ENCODE results near the gene CTDSP2.

Gene CTDSP2

GRCh38 chr12:57817261-57817989 is 29.1 kb downstream of the CTDSP2 start:
- H3K9me2 ChIP-seq (replicated peaks; ENCODE audit: insufficient read depth, low read length): no peaks in the 10 kb centered on the region
- no peak overlapping the region for H3K27ac ChIP-seq (ENCODE audit: low read depth, low read length)
- no peaks in the 10 kb centered on the region for H3K79me2 ChIP-seq (ENCODE audit: insufficient read depth, low read length)
- H2AFZ ChIP-seq (ENCODE audit: low read depth, low read length, severe bottlenecking): no peak overlapping the region
- H3K27me3 ChIP-seq (ENCODE audit: low read length): no peaks in the 10 kb centered on the region
- H3K36me3 ChIP-seq (ENCODE audit: low read length): no peaks in the 10 kb centered on the region
- no peak for TF ChIP-seq CTCF (IDR thresholded peaks at IDR 0.05; ENCODE audit: insufficient read depth, low read length, poor library complexity, severe bottlenecking)
- TF ChIP-seq EZH2phosphoT487 (conservative IDR thresholded peaks at IDR 0.05; ENCODE audit: low read length): no peak
- no peaks in the 10 kb centered on the region for H3F3A ChIP-seq (ENCODE audit: insufficient read depth)
- no peak overlapping the region for H3K4me2 ChIP-seq (ENCODE audit: low read depth, low read length, poor library complexity, severe bottlenecking)
- H3K4me3 ChIP-seq (ENCODE audit: insufficient read depth, low read length, poor library complexity, severe bottlenecking): no peak overlapping the region
- H3K9ac ChIP-seq (ENCODE audit: low read length): no peak overlapping the region
- H4K20me1 ChIP-seq (ENCODE audit: low read depth, low read length): no peaks in the 10 kb centered on the region
- no peaks in the 10 kb centered on the region for H3K9me3 ChIP-seq (ENCODE audit: insufficient read depth, low read length)

- Histone ChIP-seq H3K4me2 (ENCODE audit: low read depth, low read length, poor library complexity, severe bottlenecking) (no peak overlapping the region), H3K9me3 (ENCODE audit: insufficient read depth, low read length) (no peaks in the 10 kb centered on the region)
Measured at GRCh38 chr12:57816855-57817151, 29.7 kb downstream of the CTDSP2 start.

GRCh38 chr12:57816001-57816854 is 30.3 kb downstream of the CTDSP2 start:
- no peaks in the 10 kb centered on the region for H3K9me2 ChIP-seq (replicated peaks; ENCODE audit: insufficient read depth, low read length)
- H3F3A ChIP-seq (ENCODE audit: insufficient read depth): no peaks in the 10 kb centered on the region
- no peak overlapping the region for H3K27ac ChIP-seq (ENCODE audit: low read depth, low read length)
- no peak for TF ChIP-seq CTCF (IDR thresholded peaks at IDR 0.05; ENCODE audit: insufficient read depth, low read length, poor library complexity, severe bottlenecking)
- no peak for TF ChIP-seq EZH2phosphoT487 (conservative IDR thresholded peaks at IDR 0.05; ENCODE audit: low read length)
- no peaks in the 10 kb centered on the region for H3K79me2 ChIP-seq (ENCODE audit: insufficient read depth, low read length)
- no peaks in the 10 kb centered on the region for H3K9me3 ChIP-seq (ENCODE audit: insufficient read depth, low read length)
- no peak overlapping the region for H3K9ac ChIP-seq (ENCODE audit: low read length)
- H3K36me3 ChIP-seq (ENCODE audit: low read length): no peaks in the 10 kb centered on the region
- H3K4me3 ChIP-seq (ENCODE audit: insufficient read depth, low read length, poor library complexity, severe bottlenecking): no peak overlapping the region
- H3K4me2 ChIP-seq (ENCODE audit: low read depth, low read length, poor library complexity, severe bottlenecking): no peak overlapping the region
- H4K20me1 ChIP-seq (ENCODE audit: low read depth, low read length): no peaks in the 10 kb centered on the region
- H2AFZ ChIP-seq (ENCODE audit: low read depth, low read length, severe bottlenecking): no peak overlapping the region
- H3K27me3 ChIP-seq (ENCODE audit: low read length): no peaks in the 10 kb centered on the region

More at GRCh38 chr12:57816855-57817151, 29.7 kb downstream of the CTDSP2 start:
- Histone ChIP-seq H3K9me2 (replicated peaks; ENCODE audit: insufficient read depth, low read length) (no peaks in the 10 kb centered on the region), H3K9ac (ENCODE audit: low read length) (no peak overlapping the region), H3F3A (ENCODE audit: insufficient read depth) (no peaks in the 10 kb centered on the region), H3K27me3 (ENCODE audit: low read length) (no peaks in the 10 kb centered on the region), H3K4me3 (ENCODE audit: insufficient read depth, low read length, poor library complexity, severe bottlenecking) (no peak overlapping the region), H4K20me1 (ENCODE audit: low read depth, low read length) (no peaks in the 10 kb centered on the region), H2AFZ (ENCODE audit: low read depth, low read length, severe bottlenecking) (no peak overlapping the region), H3K36me3 (ENCODE audit: low read length) (no peaks in the 10 kb centered on the region), H3K79me2 (ENCODE audit: insufficient read depth, low read length) (no peaks in the 10 kb centered on the region), H3K27ac (ENCODE audit: low read depth, low read length) (no peak overlapping the region)
- TF ChIP-seq EZH2phosphoT487 (conservative IDR thresholded peaks at IDR 0.05; ENCODE audit: low read length) (no peak), CTCF (IDR thresholded peaks at IDR 0.05; ENCODE audit: insufficient read depth, low read length, poor library complexity, severe bottlenecking) (no peak)

All from SU-DHL-6 (cell line).